Measurements from ENCODE around the gene PCBP3.

The PCBP3 gene

DNA sequence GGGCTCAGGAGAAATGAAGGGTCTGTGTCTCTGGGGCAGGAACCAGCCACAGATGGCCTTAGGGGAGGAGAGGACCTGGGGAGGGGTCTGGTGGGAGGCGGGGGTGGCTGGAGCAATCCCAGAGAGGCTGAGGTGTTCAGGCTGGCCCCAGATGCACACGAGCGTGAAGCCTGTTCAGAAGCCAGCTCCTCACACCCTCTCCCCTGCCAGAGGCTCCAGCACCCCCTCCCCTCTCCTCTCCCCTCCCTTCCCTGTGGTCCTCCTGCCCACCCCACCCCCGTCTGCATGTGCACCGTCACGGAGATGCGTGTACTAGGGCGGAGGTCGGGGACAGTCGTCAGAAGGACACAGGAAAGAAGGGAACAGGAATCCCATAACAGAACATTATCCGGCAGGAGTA is 223.0 kb downstream of the PCBP3 start:
- no peak for ATAC-seq

- ATAC-seq, result no peak
Observed at GRCh38 chr21:45867041-45867666, 223.6 kb downstream of the PCBP3 start.

DNA sequence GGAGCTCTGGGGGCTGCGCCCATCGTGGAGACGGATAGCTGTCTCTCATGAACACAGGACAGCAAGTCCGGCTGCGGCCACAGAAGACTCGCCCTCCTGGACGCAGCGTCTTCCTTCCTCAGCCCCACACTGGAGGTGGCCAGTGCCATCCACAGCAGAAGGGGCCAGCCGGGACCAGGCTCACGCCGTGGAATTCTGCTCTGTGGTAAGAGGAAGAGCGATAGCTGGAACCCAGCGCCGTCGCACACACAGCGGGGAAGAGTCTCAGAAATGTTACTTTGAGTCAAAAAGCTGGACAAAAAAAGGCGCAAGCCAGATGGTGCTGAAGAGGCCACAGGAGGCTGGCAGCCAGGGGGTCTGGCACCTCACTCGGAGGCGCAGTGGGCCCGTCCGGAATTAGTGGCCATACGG is 224.2 kb downstream of the PCBP3 start:
- ATAC-seq, result no peak

- ATAC-seq, result no peak
Observed at GRCh38 chr21:45868086-45868485, 224.6 kb downstream of the PCBP3 start.

GRCh38 chr21:45868488-45868887 is 225.0 kb downstream of the PCBP3 start:
- ATAC-seq, result no peak

DNA sequence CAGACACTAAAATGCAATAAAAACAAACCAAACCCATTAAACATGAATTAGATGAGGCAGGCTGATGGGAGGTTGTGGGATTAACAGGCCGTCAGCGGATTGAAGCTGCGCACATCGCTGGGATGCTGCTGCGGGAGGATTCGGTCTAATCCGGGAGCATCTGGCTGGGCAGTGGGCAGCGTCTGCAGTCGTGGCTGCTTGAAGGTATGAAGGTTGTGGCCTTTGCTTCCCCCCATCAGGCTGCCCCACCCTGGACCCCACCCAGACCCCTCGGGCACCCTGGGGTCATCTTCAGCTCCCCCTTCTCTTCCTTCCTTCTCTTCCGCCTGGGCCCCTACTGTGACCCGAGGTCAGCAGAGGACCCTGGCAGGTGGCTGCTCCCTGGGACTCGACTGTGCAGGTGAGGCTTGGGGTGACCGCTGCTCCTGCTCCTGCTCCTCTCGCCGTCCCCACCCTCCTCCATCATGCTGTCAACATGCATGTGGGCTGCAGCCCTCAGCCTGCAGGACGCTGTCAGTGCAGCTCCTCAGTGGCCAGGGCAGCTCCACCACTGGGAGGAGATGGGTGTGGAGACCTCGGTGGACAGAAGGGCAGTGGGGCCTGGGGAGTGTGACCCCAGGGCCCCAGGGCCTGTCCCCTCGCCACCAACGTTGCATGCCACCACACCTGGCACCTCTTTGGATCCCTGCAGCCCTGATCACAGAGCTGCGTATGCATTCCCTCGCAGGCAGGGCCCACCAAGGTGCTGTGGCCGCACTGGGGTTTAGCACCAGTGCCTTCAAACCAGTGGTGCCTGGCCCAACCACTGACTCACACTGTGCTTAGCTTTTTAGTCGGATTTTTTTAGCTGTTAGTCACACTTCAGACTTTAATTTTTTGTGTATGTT is 225.8 kb downstream of the PCBP3 start:
- no peak for ATAC-seq

GRCh38 chr21:45870421-45870820 is 226.9 kb downstream of the PCBP3 start:
- ATAC-seq, result no peak

GRCh38 chr21:45870851-45871615 is 227.5 kb downstream of the PCBP3 start:
- ATAC-seq, result no peak

DNA sequence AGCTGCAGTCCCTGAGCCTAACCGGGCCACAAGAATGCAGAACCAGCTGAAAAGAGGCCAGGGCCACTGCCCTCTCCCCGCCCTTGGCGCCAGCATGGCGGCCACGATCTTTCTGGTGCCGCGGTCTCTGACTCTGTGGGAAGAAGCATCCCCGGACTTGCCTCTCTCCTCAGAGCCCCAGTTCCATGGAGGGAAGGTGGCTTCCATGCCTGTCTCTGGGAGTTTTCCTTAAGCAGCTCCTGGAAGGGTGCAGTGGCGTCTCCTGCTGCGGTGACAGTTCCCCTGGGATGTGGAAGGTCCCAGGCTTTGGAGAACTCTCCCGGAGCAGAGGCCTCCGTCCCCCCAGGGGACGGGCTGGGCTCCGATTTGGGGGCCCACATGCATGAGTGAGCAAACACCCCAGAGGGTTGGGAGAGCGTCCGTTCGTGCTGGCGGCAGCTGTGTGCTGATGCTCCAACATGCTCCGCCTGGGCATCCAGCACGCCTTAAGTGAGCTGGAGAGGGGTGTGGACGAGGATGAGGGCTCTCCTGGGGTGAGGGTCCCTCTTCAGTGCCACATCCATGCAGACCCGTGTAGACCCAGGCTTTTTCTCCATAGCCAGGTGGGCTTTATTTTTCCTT is 228.2 kb downstream of the PCBP3 start:
- ATAC-seq, result no peak

DNA sequence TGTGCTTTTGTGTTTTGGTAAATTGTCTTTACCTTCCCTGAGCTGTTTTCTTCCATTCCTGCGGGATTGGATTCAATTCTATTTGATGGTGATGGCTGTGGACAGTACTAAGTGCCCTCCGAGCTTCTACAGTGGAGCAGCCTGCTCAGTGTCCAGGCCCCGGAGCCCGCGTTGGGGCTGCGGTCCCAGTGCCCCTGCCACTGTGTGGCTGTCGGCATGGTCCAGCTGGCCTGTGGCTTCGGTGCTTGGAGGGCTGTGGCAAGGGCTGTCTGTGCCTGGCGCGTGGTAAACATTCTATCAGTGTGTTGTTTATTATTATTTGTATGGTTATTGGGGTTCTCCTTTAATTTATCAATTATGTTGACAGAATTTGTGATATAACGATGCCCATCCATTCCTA is 228.9 kb downstream of the PCBP3 start:
- no peak for ATAC-seq

DNA sequence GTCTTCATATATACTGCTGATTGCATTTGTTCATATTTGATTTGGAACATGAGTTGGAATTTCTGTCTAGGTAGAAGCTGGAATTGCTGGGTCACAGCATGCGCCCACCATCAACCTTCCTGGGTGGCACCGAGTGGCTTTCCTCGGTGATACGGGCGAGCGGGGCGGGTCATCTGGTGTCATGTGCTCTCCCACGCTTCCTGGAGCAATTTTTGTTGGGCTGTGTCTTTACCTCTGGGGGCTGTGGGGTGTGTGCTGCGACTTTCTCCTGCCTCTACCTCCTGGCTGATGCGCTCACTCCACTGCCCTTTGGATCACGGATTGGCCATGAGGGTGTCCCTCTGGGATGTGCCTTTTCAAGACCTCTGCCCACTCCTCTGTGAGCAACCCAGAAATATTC is 229.4 kb downstream of the PCBP3 start:
- no peak for ATAC-seq

- ATAC-seq, result no peak
Observed at GRCh38 chr21:45873418-45873817, 229.9 kb downstream of the PCBP3 start.

DNA sequence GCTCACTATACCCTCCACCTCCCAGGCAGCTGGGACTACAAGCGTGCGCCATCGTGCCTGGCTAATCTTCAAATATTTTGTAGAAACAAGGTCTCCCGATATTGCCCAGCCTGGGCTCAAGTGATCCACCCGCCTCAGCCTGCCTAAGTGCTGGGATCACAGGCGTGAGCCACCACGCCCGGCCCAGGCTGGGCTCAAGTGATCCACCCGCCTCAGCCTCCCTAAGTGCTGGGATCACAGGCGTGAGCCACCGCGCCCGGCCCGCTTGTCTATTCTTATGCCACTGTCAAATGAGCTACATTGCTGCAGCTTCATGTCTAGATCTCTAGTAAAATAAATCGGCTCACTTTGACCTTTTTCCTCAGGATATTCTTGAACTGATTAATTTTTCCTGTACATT is 230.3 kb downstream of the PCBP3 start:
- no peak for ATAC-seq

GRCh38 chr21:45874716-45875415 is 231.3 kb downstream of the PCBP3 start:
- peak; percentile 41 to 49 for ATAC-seq

DNA sequence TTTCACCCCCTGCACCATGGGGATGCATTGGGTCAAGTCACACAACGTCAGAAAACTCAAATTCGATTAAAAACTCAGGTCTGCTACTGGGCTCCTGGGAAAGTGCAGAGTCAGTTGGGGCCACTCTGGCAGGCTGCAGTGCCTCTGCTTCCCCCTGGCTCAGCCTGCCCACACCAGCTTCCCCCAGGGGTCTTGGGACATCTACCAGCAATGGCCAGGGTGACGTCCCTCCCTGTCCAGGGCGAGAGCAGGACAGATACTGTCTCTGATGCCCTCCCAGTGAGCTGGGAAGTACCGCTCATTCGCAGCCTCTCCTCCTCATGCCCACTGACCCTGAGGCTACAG is 231.9 kb downstream of the PCBP3 start:
- no peak for ATAC-seq

- ATAC-seq, result no peak
Observed at GRCh38 chr21:45875881-45876280, 232.4 kb downstream of the PCBP3 start.

GRCh38 chr21:45876381-45877170 is 233.1 kb downstream of the PCBP3 start:
- no peak for ATAC-seq

GRCh38 chr21:45877171-45877438 is 233.6 kb downstream of the PCBP3 start:
- no peak for ATAC-seq

GRCh38 chr21:45877821-45878469 is 234.4 kb downstream of the PCBP3 start:
- no peak for ATAC-seq

GRCh38 chr21:45880097-45881068 is 236.9 kb downstream of the PCBP3 start:
- ATAC-seq, result peak; percentile 81 to 83
